Subcutaneous abdominal adipose tissue (tissue), 5 donors: ENCODE results near the gene GALNT10.

Experiments used
- H3K27ac ChIP-seq: one replicate; pipeline ENCODE4 v1.7.0; 2013; ENCODE audit warnings: low read depth, mild to moderate bottlenecking, inconsistent platforms, low read length, moderate library complexity
- H3K27me3 ChIP-seq, 5 donors: one replicate each; pipeline ENCODE4 v1.7.0; 2013; ENCODE audit warnings: low read length in 5 of 5, inconsistent platforms in 1 of 5; ENCODE audit not compliant: control insufficient read depth in 5 of 5, insufficient read depth in 4 of 5
- H3K36me3 ChIP-seq, 5 donors: one replicate each; pipeline ENCODE4 v1.7.0; 2013; ENCODE audit warnings: low read length in 5 of 5; ENCODE audit not compliant: control insufficient read depth in 5 of 5, insufficient read depth in 5 of 5
- H3K4me1 ChIP-seq, 5 donors: one replicate each; pipeline ENCODE4 v1.7.0; 2013; ENCODE audit warnings: low read length in 5 of 5, mild to moderate bottlenecking in 3 of 5, moderate library complexity in 1 of 5; ENCODE audit not compliant: control insufficient read depth in 5 of 5, insufficient read depth in 5 of 5
- H3K4me3 ChIP-seq, 5 donors: one replicate each; pipeline ENCODE4 v1.7.0; 2013; ENCODE audit warnings: low read length in 5 of 5, low read depth in 1 of 5
- H3K9ac ChIP-seq, 5 donors: one replicate each; pipeline ENCODE4 v1.7.0; 2013; ENCODE audit warnings: low read length in 5 of 5, mild to moderate bottlenecking in 4 of 5, moderate library complexity in 3 of 5
- H3K9me3 ChIP-seq, 5 donors: one replicate each; pipeline ENCODE4 v1.7.0; 2013; ENCODE audit warnings: low read length in 5 of 5; ENCODE audit not compliant: control insufficient read depth in 5 of 5
- donor health status: healthy.
- donor health status: healthy.
- donor health status: healthy.
- donor health status: healthy.
- donor health status: healthy.

The GALNT10 gene

DNA sequence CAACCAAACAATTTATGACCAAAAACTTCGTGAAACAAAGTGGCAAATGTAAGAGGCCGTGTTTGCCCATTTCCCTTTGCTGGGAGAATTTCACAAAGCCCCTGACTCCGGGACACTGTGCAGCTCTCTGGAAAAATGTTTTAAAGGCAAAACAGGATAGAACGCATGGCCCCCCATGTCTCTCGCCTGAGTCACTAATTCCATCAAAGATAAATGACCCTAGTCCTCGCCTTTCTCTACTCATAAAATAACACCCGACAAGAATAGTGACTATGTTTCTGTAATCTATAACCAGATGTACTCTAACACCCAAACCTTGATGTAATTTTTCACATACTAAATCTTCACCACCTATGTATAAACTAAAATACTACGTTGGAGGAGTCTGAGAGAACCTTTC is 199.6 kb downstream of the GALNT10 start:
- H3K9ac ChIP-seq, result no peak overlapping the region
- H3K9me3 ChIP-seq, result no peaks in the 10 kb centered on the region
- H3K36me3 ChIP-seq, result peaks cover 0 to 40% (median 14%) of the 10 kb centered on the region in 5 donors
- no peak overlapping the region for H3K4me3 ChIP-seq
- peaks cover 0 to 4% (median 0%) of the 10 kb centered on the region in 5 donors for H3K4me1 ChIP-seq
- H3K27me3 ChIP-seq, result no peaks in the 10 kb centered on the region
- no peak overlapping the region for H3K27ac ChIP-seq

DNA sequence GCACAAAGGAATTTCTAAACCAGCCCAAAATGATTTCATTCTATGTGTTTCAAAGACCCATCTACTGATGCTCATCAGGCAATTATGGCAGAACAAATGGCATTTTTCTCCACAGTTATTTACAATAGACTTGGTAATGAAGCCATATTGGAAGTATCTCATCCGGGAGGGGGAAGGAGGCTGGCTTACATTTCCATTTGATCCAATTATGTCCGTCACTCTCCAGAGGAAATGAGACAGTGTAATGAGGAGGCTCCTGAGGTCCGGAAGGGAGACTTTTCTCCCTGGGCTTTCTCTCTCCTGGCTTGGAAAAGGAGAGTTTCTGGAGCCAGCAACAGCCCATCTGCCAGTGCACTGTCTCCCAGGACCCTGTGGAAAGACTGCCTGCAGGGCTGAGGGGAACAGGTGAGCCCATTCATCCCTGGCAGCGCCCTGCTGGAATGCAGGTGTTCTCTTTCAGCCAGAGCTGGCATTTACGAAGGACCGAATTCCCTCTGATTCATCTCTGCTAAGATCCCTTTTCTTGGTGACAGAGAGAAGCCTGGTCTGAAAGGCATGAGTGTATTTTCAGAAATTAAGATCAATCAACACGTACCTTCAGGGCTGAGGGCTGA is 200.3 kb downstream of the GALNT10 start:
- H3K4me3 ChIP-seq, result no peak overlapping the region
- H3K36me3 ChIP-seq, result peaks cover 0 to 40% (median 14%) of the 10 kb centered on the region in 5 donors
- H3K27ac ChIP-seq, result no peak overlapping the region
- no peaks in the 10 kb centered on the region for H3K27me3 ChIP-seq
- no peaks in the 10 kb centered on the region for H3K4me1 ChIP-seq
- no peaks in the 10 kb centered on the region for H3K9me3 ChIP-seq
- H3K9ac ChIP-seq, result no peak overlapping the region

DNA sequence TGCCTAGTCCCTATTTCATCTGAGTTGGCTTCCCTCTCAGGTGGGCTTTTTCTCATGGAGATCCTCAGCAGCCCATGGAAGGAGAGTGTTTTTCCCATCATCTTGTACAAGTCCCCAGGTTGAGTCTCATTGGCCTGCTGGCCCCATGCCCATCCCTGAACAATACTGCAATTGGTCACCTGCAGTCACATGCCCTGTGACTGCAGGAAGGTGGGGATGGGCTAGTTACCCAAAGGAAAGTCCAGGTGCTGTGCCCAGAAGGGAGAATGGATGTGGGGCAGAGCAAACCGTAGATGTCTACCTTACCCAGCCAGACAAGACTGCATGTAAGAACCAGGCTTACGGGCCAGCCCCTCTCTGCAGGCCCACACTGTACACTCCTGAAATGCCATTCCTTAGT is 201.3 kb downstream of the GALNT10 start:
- Histone ChIP-seq H3K4me1 (no peaks in the 10 kb centered on the region), H3K36me3 (peaks cover 0 to 32% (median 8%) of the 10 kb centered on the region in 5 donors), H3K9ac (no peak overlapping the region), H3K27ac (no peak overlapping the region), H3K27me3 (no peaks in the 10 kb centered on the region), H3K4me3 (no peak overlapping the region), H3K9me3 (no peaks in the 10 kb centered on the region)

DNA sequence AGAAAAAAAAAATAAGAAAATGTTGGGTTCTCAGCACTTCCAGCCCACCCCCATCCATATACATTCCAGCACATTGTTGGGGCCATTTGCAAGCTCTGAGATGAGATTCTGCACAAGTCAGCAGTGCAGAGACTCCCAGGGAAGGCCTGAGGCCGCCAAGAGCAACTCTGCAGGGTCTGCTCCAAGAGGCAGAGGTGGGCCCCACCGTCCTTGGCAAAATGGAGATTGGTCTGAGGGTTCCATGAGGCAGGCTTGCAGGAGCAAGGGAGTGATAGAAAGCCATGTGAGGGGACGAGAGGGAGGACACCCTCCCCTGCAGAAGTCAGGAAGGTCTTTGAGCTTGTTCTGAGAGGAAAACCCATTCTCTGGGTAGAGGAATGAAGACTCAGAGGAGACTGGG is 203.3 kb downstream of the GALNT10 start:
- Histone ChIP-seq H3K36me3 (peaks cover 0 to 21% (median 6%) of the 10 kb centered on the region in 5 donors), H3K9me3 (no peaks in the 10 kb centered on the region), H3K27ac (no peak overlapping the region), H3K27me3 (no peaks in the 10 kb centered on the region), H3K9ac (no peak overlapping the region), H3K4me1 (peaks cover 0 to 4% (median 0%) of the 10 kb centered on the region in 5 donors), H3K4me3 (no peak overlapping the region)

DNA sequence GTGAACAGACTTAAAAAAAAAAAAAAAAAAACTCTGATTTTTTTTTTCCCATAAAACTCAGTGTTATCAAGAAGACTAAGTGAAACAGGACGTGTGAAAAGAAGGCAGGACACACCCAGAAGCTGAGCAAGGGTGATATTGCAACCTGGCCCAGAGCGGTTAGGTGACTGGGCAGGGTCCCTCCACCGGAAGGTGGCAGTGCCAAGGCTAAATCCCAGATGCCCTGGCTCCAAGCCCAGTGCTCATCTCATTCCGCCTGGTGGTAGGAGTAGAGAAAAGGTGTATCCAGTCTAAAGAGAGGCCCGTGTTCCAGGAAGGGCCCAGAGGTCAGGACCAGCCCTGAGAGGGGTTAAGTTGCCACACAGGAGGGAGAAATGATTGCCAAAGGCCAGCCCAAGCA is 203.8 kb downstream of the GALNT10 start:
- Histone ChIP-seq H3K4me3 (no peak overlapping the region), H3K27me3 (no peaks in the 10 kb centered on the region), H3K9ac (no peak overlapping the region), H3K4me1 (peaks cover 0 to 4% (median 0%) of the 10 kb centered on the region in 5 donors), H3K9me3 (no peaks in the 10 kb centered on the region), H3K27ac (no peak overlapping the region), H3K36me3 (peaks cover 0 to 21% (median 6%) of the 10 kb centered on the region in 5 donors)

DNA sequence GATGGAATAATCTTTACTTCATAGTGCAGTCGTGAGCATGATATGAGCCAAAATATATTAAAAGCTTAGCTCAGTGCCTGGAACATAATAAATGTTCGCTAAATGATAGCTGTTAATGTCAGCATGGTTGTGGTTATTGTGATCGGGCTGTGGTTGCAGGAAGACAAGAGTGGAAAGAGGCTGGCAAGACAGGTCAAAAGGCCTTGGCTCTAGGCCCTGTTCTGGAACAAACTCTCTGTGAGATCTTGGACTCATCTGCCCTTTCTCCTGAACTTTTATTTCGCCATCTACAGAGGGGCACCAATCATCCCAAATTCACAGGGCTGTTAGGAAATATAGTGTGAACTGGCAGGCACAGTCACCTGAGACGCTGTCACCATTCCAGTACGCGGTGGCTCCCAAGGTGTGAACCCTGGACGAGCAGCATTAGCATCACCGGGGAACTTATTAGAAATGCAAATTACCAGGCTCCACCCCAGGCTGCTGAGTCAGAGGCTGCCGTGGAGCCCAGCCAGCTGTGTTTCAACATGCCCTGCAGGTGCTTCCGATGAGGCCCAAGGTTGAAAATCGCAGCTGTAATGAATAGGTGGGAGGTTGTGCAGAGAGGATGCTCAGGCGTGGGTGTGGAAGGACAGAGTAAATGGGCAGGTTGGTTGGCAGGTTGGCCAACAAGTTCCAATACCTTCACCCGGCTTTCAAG is 205.0 kb downstream of the GALNT10 start:
- H3K4me3 ChIP-seq, result no peak overlapping the region
- peaks cover 0 to 4% (median 0%) of the 10 kb centered on the region in 5 donors for H3K4me1 ChIP-seq
- peaks cover 0 to 21% (median 6%) of the 10 kb centered on the region in 5 donors for H3K36me3 ChIP-seq
- no peak overlapping the region for H3K9ac ChIP-seq
- H3K9me3 ChIP-seq, result no peaks in the 10 kb centered on the region
- no peaks in the 10 kb centered on the region for H3K27me3 ChIP-seq
- H3K27ac ChIP-seq, result no peak overlapping the region

DNA sequence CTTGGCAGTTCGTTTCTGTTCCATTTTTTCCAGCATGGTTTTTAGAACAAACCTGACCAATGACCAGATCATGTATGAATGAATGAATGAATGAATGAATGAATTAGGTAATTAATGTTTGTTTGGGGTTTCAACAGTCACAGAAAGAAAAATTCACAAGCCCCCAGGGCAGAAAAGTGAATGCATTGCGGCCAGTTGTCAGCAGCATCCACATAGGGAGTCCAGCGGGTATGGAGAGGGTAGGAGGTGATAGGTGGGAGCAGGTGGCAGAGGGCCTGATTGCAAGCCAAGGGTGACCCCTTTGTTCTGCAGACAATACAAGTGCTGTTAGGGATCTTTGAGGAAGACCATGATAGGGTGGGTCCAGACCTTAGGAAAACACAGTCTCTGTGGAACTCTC is 205.6 kb downstream of the GALNT10 start:
- Histone ChIP-seq H3K4me1 (peaks cover 0 to 4% (median 0%) of the 10 kb centered on the region in 5 donors), H3K36me3 (peaks cover 0 to 21% (median 4%) of the 10 kb centered on the region in 5 donors), H3K27ac (no peak overlapping the region), H3K9ac (no peak overlapping the region), H3K9me3 (no peaks in the 10 kb centered on the region), H3K27me3 (no peaks in the 10 kb centered on the region), H3K4me3 (no peak overlapping the region)

DNA sequence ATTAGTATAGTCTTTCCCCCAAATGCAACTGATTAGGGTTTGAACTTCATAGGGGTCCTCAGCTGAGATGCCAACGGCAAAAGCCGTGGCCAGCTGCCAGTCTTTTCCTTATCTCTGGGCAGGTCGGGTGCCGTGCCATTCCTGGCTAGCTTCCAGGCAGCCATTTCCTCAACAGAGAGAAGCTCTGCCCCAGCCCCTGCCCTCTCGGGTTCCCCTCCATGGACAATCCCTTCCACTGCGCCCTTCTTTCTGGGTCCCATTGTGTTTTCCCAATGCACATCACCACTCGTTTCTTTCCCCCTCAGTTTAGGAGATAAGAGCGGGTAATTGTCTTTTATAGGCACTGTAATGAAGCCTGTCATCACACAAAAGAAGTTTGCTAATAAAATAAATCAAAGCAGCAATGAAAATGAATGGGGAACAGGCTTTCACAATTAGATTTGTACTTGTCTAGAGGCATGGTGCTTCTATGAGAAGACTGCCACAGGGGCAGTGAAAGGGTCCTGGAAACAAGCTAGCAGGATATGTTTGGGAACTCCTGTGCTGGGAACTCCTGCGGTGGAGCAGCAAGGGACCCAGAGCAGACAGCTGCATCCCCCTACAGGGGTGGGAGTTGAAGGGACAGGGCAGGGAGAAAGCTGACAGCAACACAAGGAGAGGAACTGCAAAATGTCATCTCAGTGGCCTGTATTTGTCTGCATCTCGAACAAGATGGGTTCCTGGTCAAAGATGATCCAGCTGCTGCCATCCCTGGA is 207.3 kb downstream of the GALNT10 start:
- no peak overlapping the region for H3K9ac ChIP-seq
- no peak overlapping the region for H3K4me3 ChIP-seq
- peaks cover 0 to 22% (median 1%) of the 10 kb centered on the region in 5 donors for H3K36me3 ChIP-seq
- no peak overlapping the region for H3K27ac ChIP-seq
- H3K9me3 ChIP-seq, result no peaks in the 10 kb centered on the region
- no peaks in the 10 kb centered on the region for H3K27me3 ChIP-seq
- peaks cover 0 to 4% (median 0%) of the 10 kb centered on the region in 5 donors for H3K4me1 ChIP-seq

DNA sequence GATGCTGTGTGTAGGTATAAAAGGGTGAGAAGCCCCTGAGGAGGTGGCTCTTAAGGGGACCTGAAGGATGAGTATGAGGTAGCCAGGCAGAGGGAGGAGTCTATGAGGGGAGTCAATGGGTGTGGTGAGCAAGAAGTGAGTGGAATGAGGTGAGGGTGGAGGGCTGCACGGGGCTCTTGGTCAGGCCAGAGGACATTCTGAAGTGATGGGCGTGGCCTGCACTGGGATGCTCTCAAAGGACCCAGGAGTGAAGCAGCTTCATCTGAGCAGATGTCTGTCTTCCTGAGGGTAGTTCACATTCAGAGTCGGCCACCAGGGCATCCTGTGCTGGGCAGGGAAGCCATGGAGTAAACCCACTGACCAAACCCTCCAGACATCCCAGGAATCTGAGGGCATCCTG is 210.1 kb downstream of the GALNT10 start:
- no peaks in the 10 kb centered on the region for H3K27me3 ChIP-seq
- no peak overlapping the region for H3K27ac ChIP-seq
- no peaks in the 10 kb centered on the region for H3K9me3 ChIP-seq
- H3K9ac ChIP-seq, result no peak overlapping the region
- peaks cover 0 to 14% (median 8%) of the 10 kb centered on the region in 5 donors for H3K4me1 ChIP-seq
- no peak overlapping the region for H3K4me3 ChIP-seq
- peaks cover 0 to 7% (median 2%) of the 10 kb centered on the region in 5 donors for H3K36me3 ChIP-seq

DNA sequence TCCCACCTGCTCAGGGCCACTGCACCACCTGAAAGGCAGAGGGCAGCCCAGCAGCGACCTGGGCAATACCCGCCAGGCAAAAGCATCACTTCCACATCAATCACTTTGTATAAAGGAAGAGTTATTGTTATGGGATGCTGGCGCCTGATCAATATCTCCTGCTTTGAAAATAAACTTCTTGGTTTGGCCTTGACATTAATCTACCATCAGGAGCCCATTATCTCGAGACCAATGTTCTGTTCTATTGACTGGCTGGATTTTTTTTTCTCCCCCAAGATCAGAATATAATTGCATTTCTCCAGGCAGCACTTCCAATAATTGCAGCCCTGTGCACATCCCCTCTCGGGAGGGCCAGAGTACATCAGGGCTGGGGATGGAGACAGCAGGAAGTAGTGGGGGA is 210.8 kb downstream of the GALNT10 start:
- peaks cover 0 to 14% (median 8%) of the 10 kb centered on the region in 5 donors for H3K4me1 ChIP-seq
- H3K9me3 ChIP-seq, result no peaks in the 10 kb centered on the region
- no peak overlapping the region for H3K9ac ChIP-seq
- no peak overlapping the region for H3K4me3 ChIP-seq
- no peaks in the 10 kb centered on the region for H3K27me3 ChIP-seq
- H3K27ac ChIP-seq, result no peak overlapping the region
- peaks cover 0 to 7% (median 2%) of the 10 kb centered on the region in 5 donors for H3K36me3 ChIP-seq
